ENCODE data around the gene SS18L1.

DNA sequence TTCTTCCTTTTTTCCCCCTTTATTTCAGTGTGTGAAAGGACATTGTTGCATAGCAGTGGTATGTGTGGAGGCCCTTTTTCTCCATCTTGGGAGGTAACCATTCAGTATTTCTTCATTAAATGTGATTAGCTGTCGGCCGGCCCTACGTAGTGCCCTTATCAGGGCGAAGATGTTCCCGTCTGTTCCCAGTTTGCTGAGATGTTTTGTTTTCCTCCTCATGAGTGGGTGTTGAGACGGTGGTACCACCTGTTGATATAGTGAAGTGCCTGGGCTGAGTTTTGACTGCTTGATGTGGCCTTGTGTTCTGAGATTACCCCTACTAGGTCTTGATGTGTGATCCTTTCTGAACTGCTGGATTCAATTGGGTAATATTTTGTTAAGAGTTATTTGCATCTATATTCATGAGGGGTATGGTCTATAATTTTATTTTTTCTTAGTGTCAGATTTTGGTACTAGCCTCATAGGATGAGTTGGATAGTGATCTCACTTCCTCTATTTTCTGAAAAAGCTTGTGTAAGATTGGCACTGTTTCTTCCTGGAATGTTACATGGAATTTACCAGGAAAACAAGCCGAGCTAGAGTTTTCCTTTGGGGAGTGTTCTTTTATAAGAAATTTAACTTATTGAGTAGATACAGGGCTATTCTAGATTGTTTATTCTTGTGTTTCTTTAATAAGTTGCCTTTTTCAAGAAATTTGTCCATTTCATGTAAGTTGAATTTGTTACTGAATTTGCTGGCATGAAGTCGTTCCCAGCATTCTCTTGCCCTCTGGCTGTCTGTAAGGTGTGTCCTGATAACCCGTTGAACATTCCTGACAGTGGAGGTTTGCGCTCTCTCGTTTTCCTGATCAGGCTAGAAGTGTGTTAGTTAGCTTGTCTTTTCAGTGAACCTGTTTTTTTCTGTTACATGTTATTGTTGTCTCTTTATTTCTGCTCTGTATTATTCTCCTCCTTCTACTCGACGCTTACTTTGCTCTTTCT, 43.6 kb downstream of the SS18L1 start:
- no peak for TF ChIP-seq CTCF (IDR thresholded peaks at IDR 0.05; ENCODE audit: insufficient read depth, low read length)
- TF ChIP-seq SPI1 (IDR thresholded peaks at IDR 0.05; ENCODE audit: borderline replicate concordance, low read depth), result peak; percentile 85
- no peak for TF ChIP-seq GABPA (IDR thresholded peaks at IDR 0.05; ENCODE audit: low read depth)
- TF ChIP-seq POLR2AphosphoS5 (IDR thresholded peaks at IDR 0.05; ENCODE audit: low read depth), result no peak
